GM12878 (cell line): ENCODE measurements around the gene CIROP. TPM values are rescaled to one million over a fixed set of nuclear protein-coding genes. Genes with fewer than 3 reads are reported as not detected.

Source experiments
- ATAC-seq: fragments of 200-7000 bp; cut with Tn5 transposase; 3 replicates; pipeline ENCODE4 v1.9.1; 2020; ENCODE audit warnings: mild to moderate bottlenecking, moderate library complexity
- BruUV-seq: library from RNA; stranded (reverse); fragments of 400-500 nt; replicated peaks from 2 replicates; lab custom pipeline; 2021; lab: Mats Ljungman, UMichigan
- CTCF ChIA-PET: fragments of 300-600 bp; sonication (Branson Sonifier 250); formaldehyde crosslinking; extraction: SDS; loops from one replicate; lab custom pipeline; 2021; ENCODE audit warnings: inconsistent platforms; lab: Yijun Ruan, JAX
- POLR2A ChIA-PET: fragments of 350-600 bp; formaldehyde crosslinking; extraction: SDS; loops from one replicate; lab custom pipeline; 2021; ENCODE audit warnings: inconsistent platforms; lab: Charles Lee
- RAD21 ChIA-PET: fragments of 300-600 bp; sonication (Branson Sonifier 250); formaldehyde crosslinking; loops from one replicate; lab custom pipeline; 2023; ENCODE audit warnings: antibody characterized with exemption; ENCODE audit not compliant: unreplicated experiment; lab: Charles Lee
- SMC1A ChIA-PET: fragments of 300-600 bp; sonication (Branson Sonifier 250); formaldehyde crosslinking; loops from one replicate; lab custom pipeline; 2023; ENCODE audit not compliant: unreplicated experiment, uncharacterized antibody; lab: Charles Lee
- DNase-seq: peaks from one replicate; pipeline ENCODE4 v3.0.0-alpha.2; 2011; ENCODE audit warnings: low read depth, low spot score
- FAIRE-seq: peaks from 3 replicates; lab custom pipeline; 2011; peaks lifted over from hg19 to GRCh38; lab: Jason Lieb, UNC
- H2AFZ ChIP-seq: 2 replicates; pipeline ENCODE4 v1.6.0; 2011; ENCODE audit warnings: low read depth, low read length, control low read depth; ENCODE audit not compliant: control insufficient read depth
- H3K27ac ChIP-seq: 2 replicates; pipeline ENCODE4 v1.5.1; 2011; ENCODE audit warnings: control low read depth; ENCODE audit not compliant: control insufficient read depth, insufficient read depth
- H3K27me3 ChIP-seq, 2 experiments: replicated peaks in 1 of 2; 2 replicates each; pipeline versions ENCODE4 v1.6.0 to v1.6.1; 2011; ENCODE audit warnings: low read length in 1 of 2; ENCODE audit not compliant: control insufficient read depth in 2 of 2, insufficient read depth in 2 of 2
- H3K36me3 ChIP-seq, 2 experiments: 2 replicates each; pipeline ENCODE4 v1.5.1; 2011; ENCODE audit warnings: low read length in 1 of 2; ENCODE audit not compliant: control insufficient read depth in 2 of 2, insufficient read depth in 2 of 2
- H3K4me1 ChIP-seq: 2 replicates; pipeline ENCODE4 v1.6.1; 2011; ENCODE audit warnings: mild to moderate bottlenecking, low read length, moderate library complexity, mixed read lengths; ENCODE audit not compliant: control insufficient read depth, insufficient read depth
- H3K4me2 ChIP-seq: 2 replicates; pipeline ENCODE4 v1.6.0; 2011; ENCODE audit warnings: control low read depth; ENCODE audit not compliant: control insufficient read depth, insufficient read depth
- H3K4me3 ChIP-seq: fragments of 200-600 bp; sonication (generic); 2 replicates; pipeline ENCODE4 v1.5.1; 2016
- H3K79me2 ChIP-seq: 2 replicates; pipeline ENCODE4 v1.6.0; 2011; ENCODE audit warnings: low read length; ENCODE audit not compliant: control insufficient read depth, insufficient read depth
- H3K9ac ChIP-seq: 2 replicates; pipeline ENCODE4 v1.8.0; 2011; ENCODE audit warnings: low read length, control low read depth, mixed read lengths; ENCODE audit not compliant: control insufficient read depth, insufficient read depth
- H3K9me3 ChIP-seq: replicated peaks from 3 replicates; pipeline ENCODE4 v1.5.1; 2011; ENCODE audit warnings: mild to moderate bottlenecking, low read length; ENCODE audit not compliant: control insufficient read depth, insufficient read depth
- H4K20me1 ChIP-seq: 2 replicates; pipeline ENCODE4 v1.6.0; 2011; ENCODE audit not compliant: control insufficient read depth, insufficient read depth
- BCL11A ChIP-seq: IDR thresholded peaks from 2 replicates; pipeline ENCODE4 v1.6.1; 2011; ENCODE audit warnings: low read depth, low read length
- E2F8 ChIP-seq: fragments of 450-650 bp; IDR thresholded peaks from 2 replicates; pipeline ENCODE4 v1.6.1; 2018; ENCODE audit warnings: mild to moderate bottlenecking, low read depth, moderate library complexity; ENCODE audit not compliant: partially characterized antibody
- E4F1 ChIP-seq: fragments of 450-650 bp; IDR thresholded peaks from 2 replicates; pipeline ENCODE4 v1.6.1; 2018; ENCODE audit warnings: borderline replicate concordance, mild to moderate bottlenecking; ENCODE audit not compliant: partially characterized antibody
- EZH2 ChIP-seq: IDR thresholded peaks from 2 replicates; pipeline ENCODE4 v1.6.1; 2012; ENCODE audit warnings: low read depth, mild to moderate bottlenecking, control low read depth, inconsistent platforms, low read length, borderline replicate concordance; ENCODE audit not compliant: control insufficient read depth
- KLF5 ChIP-seq: fragments of 450-650 bp; IDR thresholded peaks from 2 replicates; pipeline ENCODE4 v1.6.1; 2014; ENCODE audit warnings: mild to moderate bottlenecking; ENCODE audit not compliant: partially characterized antibody
- NKRF ChIP-seq: fragments of 450-650 bp; conservative IDR thresholded peaks from 2 replicates; pipeline ENCODE4 v1.6.1; 2017; ENCODE audit warnings: mild to moderate bottlenecking, moderate library complexity
- SKIL ChIP-seq: fragments of 450-650 bp; IDR thresholded peaks from 2 replicates; pipeline ENCODE4 v1.6.1; 2017; ENCODE audit warnings: mild to moderate bottlenecking, low read depth, inconsistent platforms; ENCODE audit not compliant: poor library complexity, severe bottlenecking
- YY1 ChIP-seq: IDR thresholded peaks from 2 replicates; pipeline ENCODE4 v1.6.1; 2011; ENCODE audit warnings: low read depth, mild to moderate bottlenecking, low read length
- ZSCAN29 ChIP-seq: fragments of 450-650 bp; IDR thresholded peaks from 2 replicates; pipeline ENCODE4 v1.6.1; 2017; ENCODE audit warnings: mild to moderate bottlenecking, moderate library complexity
- ZZZ3 ChIP-seq: IDR thresholded peaks from 2 replicates; pipeline ENCODE4 v1.6.1; 2011; ENCODE audit warnings: low read depth; ENCODE audit not compliant: control insufficient read depth, insufficient read length
- WGBS: methylation state at CpG from one replicate; pipeline ENCODE4 v1.1.6; 2016; ENCODE audit warnings: low lambda C conversion rate; ENCODE audit not compliant: insufficient replicate concordance, insufficient coverage; ENCODE audit errors: missing lambda C conversion rate; 5-methylcytosine and 5-hydroxymethylcytosine counted together
- in situ Hi-C: fragments of 300-500 bp; cut with MboI; formaldehyde crosslinking; loops from 9 replicates; pipeline ENCODE4 v1.14.3; 2018; ENCODE audit warnings: mixed read lengths
- intact Hi-C: fragments of 100-400 bp; cut with micrococcal nuclease; formaldehyde crosslinking; loops from one replicate; pipeline ENCODE4 v1.14.2; 2022; ENCODE audit not compliant: unreplicated experiment
- polyA plus RNA-seq, 11 experiments: library from polyadenylated mRNA; depleted of rRNA in 4 of 11; unstranded in 6 of 11; stranded (reverse) in 5 of 11; fragments of >200 nt; fragmentation: Nextera tagmentation in 4 of 11; fragmentation: Illumina TruSeq in 1 of 11; extraction: Ambion mirVana in 4 of 11; extraction: Trizol in 1 of 11; gene quantifications; 1 replicate in 1 of 11; 2 replicates in 10 of 11; pipeline versions ENCODE4 v1.2.1 to v1.2.3, GENCODE V29; 2011 to 2016; ENCODE audit warnings: inconsistent platforms in 2 of 11, missing spikeins in 2 of 11, low read depth in 1 of 11
- total RNA-seq, 4 experiments: library from RNA; depleted of rRNA in 3 of 4; stranded (reverse); fragments of >200 nt in 3 of 4; fragmentation: Illumina TruSeq in 1 of 4; extraction: Trizol in 1 of 4; gene quantifications; 2 replicates each; pipeline versions ENCODE4 v1.2.1 to v1.2.3, GENCODE V29; 2013 to 2021

The CIROP gene
- total and polyA plus RNA-seq, 10 of the 15 experiments (the other 5 are each of a cell fraction or from before 2014, with no cell fraction given) = not detected

- TF ChIP-seq SKIL (no peak), YY1 (no peak)
Measured at GRCh38 chr14:23078692-23079116, 26.1 kb downstream of the CIROP start (continued).

GRCh38 chr14:23077962-23078361, 26.8 kb downstream of the CIROP start:
- Histone ChIP-seq H3K79me2 (no peaks in the 10 kb centered on the region), H3K4me2 (no peak overlapping the region), H3K27me3 (no peaks in the 10 kb centered on the region), H3K9me3 (no peaks in the 10 kb centered on the region), H3K9ac (no peak overlapping the region), H3K36me3 (peaks cover 25 to 58% of the 10 kb centered on the region in 2 experiments), H3K4me1 (no peaks in the 10 kb centered on the region), H3K27ac (no peak overlapping the region), H2AFZ (no peak overlapping the region), H3K4me3 (no peak overlapping the region), H4K20me1 (no peaks in the 10 kb centered on the region)
- in situ Hi-C loops (no loop called here), intact Hi-C loops (no loop called here)
- ChIA-PET POLR2A (interaction anchor here (1.5 kb wide), 2 partner anchors 9 to 17 kb away, joined by 4 to 6 read pairs; partner anchors contain the start of genes ACIN1 and C14orf119), SMC1A (interaction anchor here (0.9 to 2.6 kb wide), 11 partner anchors 9 to 104 kb away, joined by 3 to 15 read pairs (median 5); partner anchors contain the start of genes ACIN1, C14orf119 and CDH24), RAD21 (interaction anchor here (1.1 to 3.2 kb wide), 5 partner anchors 10 to 105 kb away, joined by 3 to 19 read pairs (median 9); partner anchors contain the start of genes ACIN1 and C14orf119), CTCF (interaction anchor here (0.8 to 7.5 kb wide), 23 partner anchors 8 to 260 kb away, joined by 3 to 80 read pairs (median 7); partner anchors contain the start of genes ACIN1, AJUBA, C14orf119 and PRMT5)
- no TSS peak for BruUV-seq
- no peak for FAIRE-seq
- 78% methylated on average over 5 of the region's 5 CpGs for WGBS
- no peak for ATAC-seq
- no peak for DNase-seq
- TF ChIP-seq KLF5 (no peak), EZH2 (no peak), E2F8 (no peak), E4F1 (no peak), ZZZ3 (no peak), ZSCAN29 (no peak), YY1 (no peak), BCL11A (no peak), NKRF (no peak)
